H1 (cell line): ENCODE results near the gene ZNF385B. TPM values are rescaled to one million over a fixed set of nuclear protein-coding genes. Genes with fewer than 3 reads are reported as not detected.

Experiments
- CTCF ChIA-PET: fragments of 300-600 bp; sonication (Branson Sonifier 250); formaldehyde crosslinking; loops from one replicate; lab custom pipeline; 2021; ENCODE audit not compliant: partially characterized antibody; lab: Charles Lee
- POLR2A ChIA-PET: fragments of 300-600 bp; sonication (Branson Sonifier 250); formaldehyde crosslinking; loops from one replicate; lab custom pipeline; 2021; ENCODE audit warnings: inconsistent platforms; ENCODE audit not compliant: partially characterized antibody; lab: Charles Lee
- DNase-seq, 2 experiments: peaks; one replicate each; pipeline versions ENCODE4 v3.0.0 to v3.0.0-alpha.2; 2010 to 2022; ENCODE audit warnings: low spot score in 2 of 2, low read depth in 1 of 2, mixed read lengths in 1 of 2
- FAIRE-seq: peaks from 2 replicates; lab custom pipeline; 2011; peaks lifted over from hg19 to GRCh38; lab: Jason Lieb, UNC
- H2AFZ ChIP-seq: 2 replicates; pipeline ENCODE4 v1.8.1; 2012; ENCODE audit warnings: low read length, inconsistent platforms
- H2AK5ac ChIP-seq: 2 replicates; pipeline ENCODE4 v1.6.1; 2013; ENCODE audit warnings: low read depth, low read length
- H2BK120ac ChIP-seq: replicated peaks from 2 replicates; pipeline ENCODE3; 2013; ENCODE audit warnings: low read depth, low read length, inconsistent platforms
- H2BK12ac ChIP-seq: 2 replicates; pipeline ENCODE4 v1.6.1; 2013; ENCODE audit warnings: low read depth, low read length
- H2BK15ac ChIP-seq: 2 replicates; pipeline ENCODE4 v1.6.1; 2013; ENCODE audit warnings: low read length
- H2BK20ac ChIP-seq: 2 replicates; pipeline ENCODE4 v1.6.1; 2013; ENCODE audit warnings: low read length
- H2BK5ac ChIP-seq: 2 replicates; pipeline ENCODE4 v1.6.1; 2013; ENCODE audit warnings: low read depth, low read length
- H3K14ac ChIP-seq: 2 replicates; pipeline ENCODE4 v1.6.1; 2013; ENCODE audit warnings: inconsistent platforms; ENCODE audit not compliant: insufficient read length
- H3K18ac ChIP-seq: 2 replicates; pipeline ENCODE4 v1.6.1; 2013; ENCODE audit warnings: low read length; ENCODE audit errors: extremely low read depth
- H3K23ac ChIP-seq: 2 replicates; pipeline ENCODE4 v1.6.1; 2013; ENCODE audit warnings: inconsistent platforms; ENCODE audit not compliant: insufficient read length
- H3K23me2 ChIP-seq: 2 replicates; pipeline ENCODE4 v1.6.1; 2013; ENCODE audit warnings: low read depth, low read length
- H3K27ac ChIP-seq: 2 replicates; pipeline ENCODE4 v1.6.1; 2011; ENCODE audit warnings: low read depth, low read length, inconsistent platforms
- H3K27me3 ChIP-seq, 4 experiments: replicated peaks in 1 of 4; 1 replicate in 1 of 4; 2 replicates in 3 of 4; pipeline versions ENCODE4 v1.6.1 to v1.8.1; 2011 to 2013; ENCODE audit warnings: low read length in 3 of 4, mild to moderate bottlenecking in 3 of 4, inconsistent platforms in 2 of 4, mixed read lengths in 2 of 4, moderate library complexity in 1 of 4; ENCODE audit not compliant: control insufficient read depth in 3 of 4, insufficient read depth in 3 of 4; ENCODE audit errors: extremely low read depth in 1 of 4
- H3K36me3 ChIP-seq, 4 experiments: 2 replicates each; pipeline versions ENCODE4 v1.6.1 to v1.8.1; 2011 to 2013; ENCODE audit warnings: mild to moderate bottlenecking in 4 of 4, low read length in 3 of 4, moderate library complexity in 2 of 4, control low read depth in 1 of 4, inconsistent platforms in 1 of 4; ENCODE audit not compliant: insufficient read depth in 4 of 4, control insufficient read depth in 2 of 4
- H3K4ac ChIP-seq: replicated peaks from 2 replicates; pipeline ENCODE3; 2013; ENCODE audit warnings: low read length, low read depth, mixed read lengths, inconsistent platforms; ENCODE audit not compliant: insufficient read length
- H3K4me1 ChIP-seq, 4 experiments: replicated peaks in 1 of 4; 1 replicate in 1 of 4; 2 replicates in 3 of 4; pipeline versions ENCODE4 v1.6.1 to v1.8.1; 2011 to 2013; ENCODE audit warnings: low read length in 3 of 4, inconsistent platforms in 2 of 4, mixed read lengths in 1 of 4; ENCODE audit not compliant: insufficient read depth in 4 of 4, control insufficient read depth in 3 of 4
- H3K4me2 ChIP-seq, 2 experiments: 2 replicates each; pipeline versions ENCODE4 v1.6.1 to v1.8.1; 2011 to 2013; ENCODE audit warnings: low read depth in 2 of 2, low read length in 2 of 2, control low read depth in 1 of 2, inconsistent platforms in 1 of 2, mild to moderate bottlenecking in 1 of 2; ENCODE audit not compliant: insufficient read depth in 1 of 2
- H3K4me3 ChIP-seq, 4 experiments: fragments of 200-600, 300-600 bp in 1 of 4; sonication (generic), shearing (Covaris generic), sonication (Bioruptor Twin) in 1 of 4; 2 replicates each; pipeline versions ENCODE4 v1.5.1 to v1.8.1; 2011 to 2016; ENCODE audit warnings: low read length in 4 of 4, low read depth in 3 of 4, control low read depth in 2 of 4, inconsistent platforms in 2 of 4, mild to moderate bottlenecking in 2 of 4, mixed read lengths in 1 of 4, moderate library complexity in 1 of 4; ENCODE audit not compliant: insufficient read depth in 2 of 4; ENCODE audit errors: extremely low read depth in 1 of 4
- H3K56ac ChIP-seq: replicated peaks from 2 replicates; pipeline ENCODE3; 2013; ENCODE audit warnings: low read depth, mild to moderate bottlenecking, mixed read lengths, low read length, inconsistent platforms; ENCODE audit not compliant: insufficient read length
- H3K79me1 ChIP-seq: 2 replicates; pipeline ENCODE4 v1.6.1; 2013; ENCODE audit warnings: low read depth, low read length, control low read depth
- H3K79me2 ChIP-seq, 2 experiments: 2 replicates each; pipeline versions ENCODE4 v1.6.1 to v1.8.1; 2012 to 2013; ENCODE audit warnings: low read length in 2 of 2, mild to moderate bottlenecking in 2 of 2, inconsistent platforms in 1 of 2; ENCODE audit not compliant: insufficient read depth in 2 of 2, control insufficient read depth in 1 of 2
- H3K9ac ChIP-seq, 4 experiments: replicated peaks in 1 of 4; 1 replicate in 1 of 4; 2 replicates in 3 of 4; pipeline versions ENCODE4 v1.6.1 to v1.8.1; 2011 to 2013; ENCODE audit warnings: low read depth in 3 of 4, low read length in 3 of 4, control low read depth in 2 of 4, mild to moderate bottlenecking in 2 of 4, moderate library complexity in 2 of 4, inconsistent platforms in 1 of 4; ENCODE audit errors: extremely low read depth in 1 of 4
- H3K9me3 ChIP-seq, 2 experiments: 2 replicates each; pipeline versions ENCODE4 v1.6.1 to v1.8.1; 2012 to 2013; ENCODE audit warnings: mild to moderate bottlenecking in 2 of 2, moderate library complexity in 2 of 2, control low read depth in 1 of 2, inconsistent platforms in 1 of 2, low read depth in 1 of 2, low read length in 1 of 2, mixed read lengths in 1 of 2; ENCODE audit not compliant: insufficient read depth in 2 of 2
- H4K20me1 ChIP-seq, 2 experiments: replicated peaks in 1 of 2; 2 replicates each; pipeline versions ENCODE3 to v1.8.1; 2011 to 2013; ENCODE audit warnings: inconsistent platforms in 2 of 2, low read length in 2 of 2, mild to moderate bottlenecking in 1 of 2; ENCODE audit not compliant: insufficient read depth in 2 of 2, control insufficient read depth in 1 of 2
- H4K5ac ChIP-seq: 2 replicates; pipeline ENCODE4 v1.6.1; 2013; ENCODE audit warnings: low read length, low read depth, mixed read lengths, inconsistent platforms; ENCODE audit not compliant: insufficient read length
- H4K8ac ChIP-seq: 2 replicates; pipeline ENCODE4 v1.8.0; 2013; ENCODE audit warnings: mild to moderate bottlenecking, moderate library complexity, low read length, inconsistent platforms; ENCODE audit not compliant: insufficient read depth; ENCODE audit errors: extremely low read depth
- H4K91ac ChIP-seq: replicated peaks from 2 replicates; pipeline ENCODE3; 2013; ENCODE audit warnings: low read length, mixed read lengths, inconsistent platforms; ENCODE audit not compliant: insufficient read length
- WGBS, 2 experiments: shearing (Covaris generic) in 1 of 2; methylation state at CpG; one replicate each; pipeline versions ENCODE4 v1.1.6 to v1.1.7; 2013 to 2015; ENCODE audit warnings: low lambda C conversion rate in 2 of 2, mixed read lengths in 2 of 2, inconsistent platforms in 1 of 2, low coverage in 1 of 2, missing lambda C conversion rate in 1 of 2; ENCODE audit not compliant: insufficient replicate concordance in 2 of 2, insufficient coverage in 1 of 2, insufficient read length in 1 of 2; ENCODE audit errors: extremely low coverage in 1 of 2, missing lambda C conversion rate in 1 of 2; 5-methylcytosine and 5-hydroxymethylcytosine counted together
- polyA plus RNA-seq, 7 experiments: library from polyadenylated mRNA; depleted of rRNA in 3 of 7; stranded (reverse) in 5 of 7; unstranded in 2 of 7; fragments of >200 nt in 5 of 7; fragments of 200-250 nt in 2 of 7; gene quantifications; 1 replicate in 5 of 7; 2 replicates in 1 of 7; 4 replicates in 1 of 7; pipeline versions ENCODE4 v1.2.1 to v1.2.3, GENCODE V29; 2011 to 2013; ENCODE audit warnings: missing spikeins in 2 of 7, mixed read lengths in 2 of 7
- total RNA-seq: library from RNA; stranded (reverse); fragmentation: NEBNext Ultra II Directional; extraction: Animal tissue kit (Norgen Biotek cat#: 25700); gene quantifications from 2 replicates; pipeline ENCODE4 v1.2.1, GENCODE V29; 2021

Gene ZNF385B
- total and polyA plus RNA-seq, 2 of the 8 experiments (the other 6 are each of a cell fraction or from before 2014, with no cell fraction given) = 1.1 to 3.7 TPM

GRCh38 chr2:179677077-179677688 lies 184.2 kb downstream of the ZNF385B start:
- no peak for DNase-seq
- Histone ChIP-seq H2BK12ac (no peak overlapping the region), H2AFZ (no peak overlapping the region), H3K4me1 (no peaks in the 10 kb centered on the region), H3K14ac (no peak overlapping the region), H4K20me1 (no peaks in the 10 kb centered on the region), H3K18ac (no peak overlapping the region), H2BK120ac (no peak overlapping the region), H2AK5ac (no peak overlapping the region), H3K4ac (no peak overlapping the region), H3K56ac (no peak overlapping the region), H3K23ac (no peak overlapping the region), H3K9ac (no peak overlapping the region), H2BK20ac (no peak overlapping the region), H3K36me3 (no peaks in the 10 kb centered on the region; a peak in 1 of 8 replicates), H3K9me3 (no peaks in the 10 kb centered on the region), H3K4me3 (no peak overlapping the region), H3K4me2 (no peak overlapping the region), H4K91ac (no peak overlapping the region), H3K23me2 (no peaks in the 10 kb centered on the region), H4K5ac (no peak overlapping the region), H3K79me2 (no peaks in the 10 kb centered on the region), H3K27ac (no peak overlapping the region), H2BK5ac (no peak overlapping the region), H4K8ac (no peak overlapping the region), H3K79me1 (no peaks in the 10 kb centered on the region), H2BK15ac (no peak overlapping the region), H3K27me3 (no peaks in the 10 kb centered on the region)
- CTCF ChIA-PET = interaction anchor here (0.5 to 0.6 kb wide), 3 partner anchors 12 to 137 kb away, joined by 3 read pairs; no protein-coding TSS in a partner anchor
- 79% methylated on average over 3 of the region's 3 CpGs; no CpG with 5 or more reads in 1 of the 2 experiments for WGBS, 2 experiments
- FAIRE-seq = no peak
- POLR2A ChIA-PET = no interaction called here
